Activated CD8-positive, alpha-beta T cell treated with anti-CD3 and anti-CD28 coated beads for 36 hours (primary cell): ENCODE results near the gene CLIC5. TPM values are rescaled to one million over a fixed set of nuclear protein-coding genes. Genes with fewer than 3 reads are reported as not detected.
A peak's percentile ranks its signal among the peaks of the same experiment; 100 is the strongest.

Source experiments
- ATAC-seq: fragments of 200-7000 bp; cut with Tn5 transposase; one replicate; pipeline ENCODE4 v1.10.0; 2021; ENCODE audit warnings: mild to moderate bottlenecking, moderate library complexity
- CTCF ChIA-PET: fragments of 350-600 bp; sonication (Branson Sonifier 250); formaldehyde crosslinking; loops from one replicate; lab custom pipeline; 2021; ENCODE audit warnings: antibody characterized with exemption; lab: Charles Lee
- POLR2A ChIA-PET: fragments of 350-600 bp; sonication (Branson Sonifier 250); formaldehyde crosslinking; loops from one replicate; lab custom pipeline; 2021; ENCODE audit warnings: antibody characterized with exemption; lab: Charles Lee
- DNase-seq: peaks from one replicate; pipeline ENCODE4 v3.0.0-alpha.2; 2020
- H3K27ac Mint-ChIP-seq: one replicate; pipeline ENCODE4 v1.8.0; 2021; ENCODE audit warnings: mild to moderate bottlenecking, mixed read lengths
- H3K27me3 Mint-ChIP-seq: one replicate; pipeline ENCODE4 v1.8.0; 2021; ENCODE audit warnings: mixed read lengths
- H3K36me3 Mint-ChIP-seq: one replicate; pipeline ENCODE4 v1.8.0; 2021; ENCODE audit warnings: low read depth, mixed read lengths
- H3K4me1 Mint-ChIP-seq: one replicate; pipeline ENCODE4 v1.8.0; 2021; ENCODE audit warnings: low read depth, mixed read lengths
- H3K4me3 Mint-ChIP-seq: one replicate; pipeline ENCODE4 v1.8.0; 2021; ENCODE audit warnings: mild to moderate bottlenecking, moderate library complexity, mixed read lengths
- H3K9me3 Mint-ChIP-seq: one replicate; pipeline ENCODE4 v1.8.0; 2021; ENCODE audit warnings: mixed read lengths
- CTCF ChIP-seq: fragments of 200-600 bp; IDR thresholded peaks from one replicate; pipeline ENCODE4 v1.8.0; 2022; ENCODE audit warnings: antibody characterized with exemption, mild to moderate bottlenecking
- intact Hi-C: fragments of 100-400 bp; cut with micrococcal nuclease; formaldehyde crosslinking; loops from one replicate; pipeline ENCODE4 v1.10.0; 2022
- total RNA-seq, 2 experiments: library from RNA; stranded (reverse); gene quantifications; one replicate each; pipeline ENCODE4 v1.2.3, GENCODE V29; 2021

Gene CLIC5
- total RNA-seq: 1 to 10 TPM; 1.1 TPM

GRCh38 chr6:46015119-46015968, at the start of gene CLIC5:
CLIC5 (minus strand) TSS chr6:46015860; CDS start chr6:46015542, 318 bp downstream.
- peak within 1 kb of the TSS; percentile 45 for H3K27ac Mint-ChIP-seq
- no peak for TF ChIP-seq CTCF
- H3K27me3 Mint-ChIP-seq: peaks cover 14% of the 10 kb centered on the region
- no peaks in the 10 kb centered on the region for H3K36me3 Mint-ChIP-seq
- ATAC-seq (no peak), DNase-seq (peak; percentile 38)
- ChIA-PET POLR2A (no interaction called here), CTCF (interaction anchor here (0.7 kb wide), 1 partner anchor 85 kb away, joined by 3 read pairs; no protein-coding TSS in a partner anchor)
- H3K4me3 Mint-ChIP-seq: peak within 1 kb of the TSS; percentile 71
- H3K9me3 Mint-ChIP-seq: no peaks in the 10 kb centered on the region
- peaks cover 50% of the 10 kb centered on the region for H3K4me1 Mint-ChIP-seq
- intact Hi-C loops: no loop called here

GRCh38 chr6:46062991-46063390, 47.3 kb upstream of the CLIC5 start:
- Mint-ChIP-seq H3K36me3 (no peaks in the 10 kb centered on the region), H3K4me1 (no peaks in the 10 kb centered on the region), H3K27ac (no peak overlapping the region), H3K9me3 (no peaks in the 10 kb centered on the region), H3K27me3 (peaks cover 17% of the 10 kb centered on the region), H3K4me3 (no peak overlapping the region)
- intact Hi-C loops: no loop called here
- DNase-seq (no peak), ATAC-seq (no peak)
- ChIA-PET CTCF (interaction anchor here (1.3 kb wide), 1 partner anchor 12 kb away, joined by 5 read pairs; no protein-coding TSS in a partner anchor), POLR2A (no interaction called here)
- no peak for TF ChIP-seq CTCF

- POLR2A ChIA-PET: no interaction called here
These were observed 46.7 kb upstream of the CLIC5 start for GRCh38 chr6:46062312-46062711.

GRCh38 chr6:46061497-46061896, 45.8 kb upstream of the CLIC5 start:
- Mint-ChIP-seq H3K4me1 (no peaks in the 10 kb centered on the region), H3K27me3 (peaks cover 26% of the 10 kb centered on the region), H3K36me3 (no peaks in the 10 kb centered on the region), H3K27ac (no peak overlapping the region), H3K9me3 (no peaks in the 10 kb centered on the region), H3K4me3 (no peak overlapping the region)
- POLR2A ChIA-PET: no interaction called here
- intact Hi-C loops: no loop called here
- CTCF ChIA-PET: interaction anchor here (1.2 to 1.4 kb wide), 2 partner anchors 8 to 131 kb away, joined by 3 to 4 read pairs; no protein-coding TSS in a partner anchor
- no peak for TF ChIP-seq CTCF
- no peak for DNase-seq
- ATAC-seq: no peak

More at GRCh38 chr6:46062312-46062711, 46.7 kb upstream of the CLIC5 start:
- H3K27me3 Mint-ChIP-seq: peaks cover 23% of the 10 kb centered on the region
- H3K9me3 Mint-ChIP-seq: no peaks in the 10 kb centered on the region
- H3K4me3 Mint-ChIP-seq: no peak overlapping the region
- H3K4me1 Mint-ChIP-seq: no peaks in the 10 kb centered on the region
- CTCF ChIA-PET: interaction anchor here (1.0 to 1.4 kb wide), 4 partner anchors 9 to 132 kb away, joined by 3 to 5 read pairs (median 4); no protein-coding TSS in a partner anchor
- intact Hi-C loops: no loop called here
- H3K27ac Mint-ChIP-seq: no peak overlapping the region
- H3K36me3 Mint-ChIP-seq: no peaks in the 10 kb centered on the region
- no peak for TF ChIP-seq CTCF
- DNase-seq (no peak), ATAC-seq (no peak)

GRCh38 chr6:46059608-46060007, 43.9 kb upstream of the CLIC5 start:
- Mint-ChIP-seq H3K27me3 (peaks cover 25% of the 10 kb centered on the region), H3K36me3 (no peaks in the 10 kb centered on the region), H3K27ac (no peak overlapping the region), H3K4me1 (no peaks in the 10 kb centered on the region), H3K4me3 (no peak overlapping the region), H3K9me3 (no peaks in the 10 kb centered on the region)
- CTCF ChIA-PET: no interaction called here
- DNase-seq (no peak), ATAC-seq (no peak)
- POLR2A ChIA-PET: no interaction called here
- TF ChIP-seq CTCF: no peak
- intact Hi-C loops: no loop called here
